RWPE2 (cell line): ENCODE measurements around the gene FLNC.

Experiments
- ATAC-seq: fragments of 200-7000 bp; cut with Tn5 transposase; 3 replicates; pipeline ENCODE4 v1.9.1; 2021; ENCODE audit warnings: low read depth
- DNase-seq: peaks from one replicate; pipeline ENCODE4 v3.0.0-alpha.2; 2020; ENCODE audit warnings: low spot score
- H3K27ac ChIP-seq: fragments of 450-650 bp; 2 replicates; pipeline ENCODE4 v1.5.1; 2017; ENCODE audit warnings: mild to moderate bottlenecking; ENCODE audit not compliant: poor library complexity, severe bottlenecking
- H3K27me3 ChIP-seq: fragments of 250-450 bp; sonication (Bioruptor Pico); 2 replicates; pipeline ENCODE4 v1.5.1; 2021; ENCODE audit warnings: mild to moderate bottlenecking, moderate library complexity; ENCODE audit not compliant: insufficient read depth, poor library complexity, severe bottlenecking
- H3K36me3 ChIP-seq: fragments of 250-450 bp; sonication (Bioruptor Pico); 2 replicates; pipeline ENCODE4 v1.5.1; 2020; ENCODE audit warnings: low read depth, mild to moderate bottlenecking, moderate library complexity
- H3K4me1 ChIP-seq: fragments of 250-450 bp; sonication (Bioruptor Pico); 2 replicates; pipeline ENCODE4 v1.5.1; 2021; ENCODE audit warnings: mild to moderate bottlenecking, moderate library complexity; ENCODE audit not compliant: insufficient read depth, poor library complexity, severe bottlenecking
- H3K4me3 ChIP-seq: fragments of 250-450 bp; sonication (Bioruptor Pico); 2 replicates; pipeline ENCODE4 v1.5.1; 2021; ENCODE audit warnings: mild to moderate bottlenecking, moderate library complexity; ENCODE audit not compliant: severe bottlenecking
- H3K9me3 ChIP-seq: fragments of 250-450 bp; sonication (Bioruptor Pico); 2 replicates; pipeline ENCODE4 v1.5.1; 2021; ENCODE audit warnings: mild to moderate bottlenecking, moderate library complexity; ENCODE audit not compliant: severe bottlenecking
- TF ChIP-seq, protein P1 (sequence below): fragments of 450-650 bp; IDR thresholded peaks from one replicate; pipeline ENCODE4 v1.5.1; 2017; ENCODE audit warnings: mild to moderate bottlenecking, moderate library complexity; ENCODE audit not compliant: poor library complexity, severe bottlenecking

The FLNC gene

DNA sequence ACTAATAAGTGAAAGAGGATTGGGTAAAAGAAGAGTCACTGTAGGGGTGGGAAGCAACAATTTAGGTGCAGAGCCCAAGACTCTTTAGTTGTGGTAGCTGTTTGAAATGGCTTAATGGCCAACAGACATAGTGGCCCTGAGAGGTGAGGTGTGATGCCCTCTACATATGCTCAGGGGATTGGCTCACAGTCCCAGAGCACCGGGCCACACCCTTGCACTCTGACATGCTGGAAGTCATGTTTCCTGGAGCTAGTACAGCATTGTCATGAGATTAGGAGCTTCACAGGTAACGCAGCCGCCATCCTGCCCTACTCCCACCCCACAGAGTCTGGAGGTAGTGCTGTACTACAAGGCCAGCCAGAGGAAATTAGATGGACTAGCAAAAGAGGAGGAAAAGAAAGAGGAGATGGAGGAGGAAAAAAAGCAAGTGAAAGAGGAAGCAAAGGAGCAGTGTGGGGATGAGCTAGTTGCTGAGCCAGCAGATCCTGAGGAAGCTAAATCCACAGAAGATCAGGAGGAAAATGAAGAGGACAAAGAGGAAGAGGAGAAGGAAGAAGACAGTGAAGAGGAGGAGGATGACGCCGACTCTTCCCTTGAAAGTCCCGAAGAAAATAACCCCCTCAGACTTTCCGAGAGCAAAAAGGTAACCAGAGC is 14.8 kb upstream of the FLNC start:
- no peaks in the 10 kb centered on the region for H3K4me1 ChIP-seq
- ATAC-seq (no peak), DNase-seq (no peak)
- H3K4me3 ChIP-seq, result no peak overlapping the region
- no peaks in the 10 kb centered on the region for H3K9me3 ChIP-seq
- no peak overlapping the region for H3K27ac ChIP-seq
- H3K27me3 ChIP-seq, result no peaks in the 10 kb centered on the region
- no peaks in the 10 kb centered on the region for H3K36me3 ChIP-seq
- TF ChIP-seq, protein P1, sequence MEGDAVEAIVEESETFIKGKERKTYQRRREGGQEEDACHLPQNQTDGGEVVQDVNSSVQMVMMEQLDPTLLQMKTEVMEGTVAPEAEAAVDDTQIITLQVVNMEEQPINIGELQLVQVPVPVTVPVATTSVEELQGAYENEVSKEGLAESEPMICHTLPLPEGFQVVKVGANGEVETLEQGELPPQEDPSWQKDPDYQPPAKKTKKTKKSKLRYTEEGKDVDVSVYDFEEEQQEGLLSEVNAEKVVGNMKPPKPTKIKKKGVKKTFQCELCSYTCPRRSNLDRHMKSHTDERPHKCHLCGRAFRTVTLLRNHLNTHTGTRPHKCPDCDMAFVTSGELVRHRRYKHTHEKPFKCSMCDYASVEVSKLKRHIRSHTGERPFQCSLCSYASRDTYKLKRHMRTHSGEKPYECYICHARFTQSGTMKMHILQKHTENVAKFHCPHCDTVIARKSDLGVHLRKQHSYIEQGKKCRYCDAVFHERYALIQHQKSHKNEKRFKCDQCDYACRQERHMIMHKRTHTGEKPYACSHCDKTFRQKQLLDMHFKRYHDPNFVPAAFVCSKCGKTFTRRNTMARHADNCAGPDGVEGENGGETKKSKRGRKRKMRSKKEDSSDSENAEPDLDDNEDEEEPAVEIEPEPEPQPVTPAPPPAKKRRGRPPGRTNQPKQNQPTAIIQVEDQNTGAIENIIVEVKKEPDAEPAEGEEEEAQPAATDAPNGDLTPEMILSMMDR, result no peak

DNA sequence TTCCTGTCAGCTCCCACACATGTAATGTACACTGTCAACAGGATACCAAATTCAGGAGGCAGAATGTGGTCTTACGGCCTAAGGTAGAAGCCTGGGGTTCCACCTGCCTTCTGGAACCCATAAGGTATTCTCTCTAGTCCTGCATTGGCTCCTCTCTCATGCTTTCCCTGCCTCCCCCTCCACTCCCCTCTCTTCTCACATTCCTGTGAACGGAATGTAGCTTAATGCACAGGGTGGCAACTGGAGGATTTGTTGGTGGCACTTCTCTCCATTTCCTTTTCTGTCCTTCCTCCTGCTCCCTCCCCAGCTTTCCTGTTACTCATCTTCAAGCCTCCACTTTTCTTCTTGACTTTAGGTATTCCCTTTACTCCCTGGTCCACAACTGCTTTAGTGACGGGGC is 11.5 kb upstream of the FLNC start:
- H3K4me3 ChIP-seq, result no peak overlapping the region
- no peak overlapping the region for H3K27ac ChIP-seq
- no peaks in the 10 kb centered on the region for H3K9me3 ChIP-seq
- TF ChIP-seq, protein P1, result no peak
- no peaks in the 10 kb centered on the region for H3K27me3 ChIP-seq
- DNase-seq, result no peak
- no peaks in the 10 kb centered on the region for H3K4me1 ChIP-seq
- no peak for ATAC-seq
- H3K36me3 ChIP-seq, result no peaks in the 10 kb centered on the region

GRCh38 chr7:128821724-128822123 is 8.5 kb upstream of the FLNC start:
- H3K27me3 ChIP-seq, result no peaks in the 10 kb centered on the region
- no peak for ATAC-seq
- H3K27ac ChIP-seq, result no peak overlapping the region
- no peaks in the 10 kb centered on the region for H3K9me3 ChIP-seq
- no peaks in the 10 kb centered on the region for H3K4me1 ChIP-seq
- no peak for DNase-seq
- H3K4me3 ChIP-seq, result no peak overlapping the region
- no peaks in the 10 kb centered on the region for H3K36me3 ChIP-seq
- TF ChIP-seq, protein P1, result no peak

- Histone ChIP-seq H3K9me3 (no peaks in the 10 kb centered on the region), H3K36me3 (no peaks in the 10 kb centered on the region), H3K4me1 (peaks cover 18% of the 10 kb centered on the region), H3K27me3 (peaks cover 4% of the 10 kb centered on the region), H3K4me3 (no peak overlapping the region), H3K27ac (no peak overlapping the region)
- no peak for DNase-seq
- TF ChIP-seq, protein P1, result no peak
- ATAC-seq, result no peak
Measured at GRCh38 chr7:128826512-128826911, 3.7 kb upstream of the FLNC start.

DNA sequence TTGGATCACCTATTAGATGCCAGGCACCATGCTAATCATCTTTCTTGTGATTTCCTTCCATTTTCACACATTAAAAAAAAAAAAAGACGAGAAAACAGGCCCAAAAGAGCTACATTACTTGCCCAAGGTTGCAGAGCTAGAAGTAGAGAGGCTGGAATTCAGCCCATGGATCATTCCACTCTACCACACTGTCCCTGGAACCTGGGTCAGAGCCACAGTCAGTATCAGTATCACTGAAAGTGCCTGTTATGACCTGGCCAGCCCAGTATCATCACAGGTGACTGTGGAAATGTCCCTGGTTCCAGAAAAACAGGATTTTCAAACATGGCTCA is 3.3 kb upstream of the FLNC start:
- TF ChIP-seq, protein P1, result no peak
- Histone ChIP-seq H3K27ac (no peak overlapping the region), H3K27me3 (peaks cover 4% of the 10 kb centered on the region), H3K9me3 (no peaks in the 10 kb centered on the region), H3K36me3 (no peaks in the 10 kb centered on the region), H3K4me3 (no peak overlapping the region), H3K4me1 (peaks cover 18% of the 10 kb centered on the region)
- DNase-seq (no peak), ATAC-seq (no peak)
